NCI-H1417 treated with DMSO at 0.1 percent for 48 hours (cell line): ENCODE results near the gene RASGRF2.
"Not testable (repeated sequence)": the region's sequence is repeated elsewhere in the genome, so short reads cannot be mapped to it uniquely, and the experiment has no call there.

Experiments
- DNase-seq: peaks from one replicate; lab custom pipeline; 2025; lab: John Stamatoyannopoulos, UW

RASGRF2 gene

DNA sequence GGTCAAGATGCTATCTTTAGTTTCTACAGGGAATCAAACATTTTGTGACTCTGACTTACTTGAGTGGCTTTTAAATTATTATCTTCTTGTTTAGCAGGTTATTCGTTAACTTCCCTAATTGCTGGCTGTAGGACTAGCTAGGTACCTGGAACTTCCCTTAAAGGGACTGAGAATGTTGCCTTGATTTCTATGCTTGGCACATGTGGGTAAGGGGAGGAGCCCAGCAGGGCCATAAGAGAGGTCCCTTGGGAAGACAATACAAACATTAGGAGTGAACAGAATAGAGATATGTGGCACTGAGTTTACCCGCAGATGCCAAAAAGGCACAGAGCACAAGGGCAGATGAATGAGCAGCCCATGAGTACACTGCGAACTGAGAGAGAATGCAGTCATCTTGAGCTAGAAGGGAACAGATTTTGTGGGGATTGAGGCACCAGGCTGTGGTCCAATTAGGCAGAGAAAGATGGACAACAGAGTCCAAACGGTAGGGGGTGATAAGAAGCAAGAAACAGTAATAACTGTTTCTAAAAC is 282.8 kb downstream of the RASGRF2 start:
- no peak for DNase-seq

DNA sequence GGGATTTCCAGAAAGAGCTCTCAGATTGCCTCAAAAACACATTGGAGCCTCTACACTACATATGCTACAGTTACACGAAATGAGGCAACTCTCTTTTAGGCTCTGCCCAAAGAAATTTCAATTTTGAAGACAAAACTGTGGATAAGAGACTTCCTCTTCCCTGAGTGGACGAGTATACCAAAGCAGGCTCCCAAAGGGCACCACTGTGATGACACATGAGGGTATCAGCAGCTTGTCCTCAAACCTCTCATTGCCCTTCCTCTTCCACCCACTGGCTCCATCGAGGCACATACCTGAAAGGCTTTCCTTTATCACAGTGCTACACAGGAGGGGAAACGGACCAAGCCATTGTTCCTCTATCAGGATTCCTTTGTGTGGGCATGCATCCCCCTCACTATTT is 284.3 kb downstream of the RASGRF2 start:
- no peak for DNase-seq

DNA sequence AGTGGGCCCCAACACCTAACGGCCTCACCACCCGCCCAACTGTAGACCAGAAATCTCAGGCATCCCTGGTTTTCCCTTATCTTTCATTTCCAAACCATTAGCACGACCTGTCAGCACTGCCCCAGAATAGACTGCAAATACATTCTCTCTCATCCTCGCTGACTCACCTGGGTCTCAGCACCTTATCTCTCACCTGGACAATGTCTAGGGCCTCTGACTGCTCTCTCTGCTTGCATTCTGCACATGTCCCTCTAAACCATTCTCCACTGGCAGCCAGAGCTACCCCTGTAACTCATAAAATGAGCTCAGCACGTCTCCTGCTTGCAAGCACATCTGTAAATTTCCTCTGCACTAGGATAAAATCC is 285.7 kb downstream of the RASGRF2 start:
- no peak for DNase-seq

DNA sequence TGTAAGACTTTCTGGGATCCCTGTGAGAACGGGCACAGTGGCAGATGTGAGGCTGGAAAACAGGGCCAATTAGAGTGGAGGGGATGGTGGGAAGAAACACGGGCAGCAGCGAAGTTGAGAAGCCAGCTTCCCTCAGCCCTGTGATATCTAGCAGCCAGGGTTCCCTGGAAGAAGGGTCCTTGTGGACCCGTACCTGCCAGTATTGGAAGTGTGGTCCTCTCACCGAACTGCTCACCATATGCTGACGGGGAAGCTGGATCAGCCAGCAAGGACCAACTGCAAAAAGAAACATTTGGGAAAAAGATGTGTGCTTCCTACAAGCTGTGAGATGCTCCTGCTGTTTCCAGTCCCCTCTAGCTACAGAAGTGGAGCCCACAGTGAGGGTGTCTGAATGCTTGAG is 286.5 kb downstream of the RASGRF2 start:
- no peak for DNase-seq

DNA sequence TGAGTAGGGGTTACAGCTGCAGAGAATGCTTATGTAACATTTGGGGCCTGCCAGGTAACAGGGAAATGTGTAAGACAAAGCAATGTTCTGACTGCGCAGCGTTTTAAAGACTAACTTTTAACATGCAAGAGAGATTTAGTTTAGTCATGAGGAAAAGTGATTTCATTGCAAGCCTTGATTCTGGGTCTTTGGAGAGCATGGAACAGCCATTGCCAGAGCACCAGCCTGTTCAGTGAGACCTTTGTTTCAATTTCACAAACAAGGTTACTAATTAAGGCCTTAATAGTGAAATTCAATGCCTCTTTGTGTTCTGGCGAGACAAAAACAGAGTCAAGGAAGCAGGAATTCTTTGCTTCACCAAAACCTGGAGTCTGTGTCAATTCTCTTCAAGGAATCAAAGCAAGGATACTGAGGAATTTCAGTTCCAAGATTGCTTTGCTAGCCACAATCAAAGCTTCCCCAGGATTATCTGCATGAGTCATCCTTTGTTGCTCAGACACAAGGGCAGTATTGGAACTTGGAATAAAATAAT is 287.3 kb downstream of the RASGRF2 start:
- DNase-seq, result no peak

DNA sequence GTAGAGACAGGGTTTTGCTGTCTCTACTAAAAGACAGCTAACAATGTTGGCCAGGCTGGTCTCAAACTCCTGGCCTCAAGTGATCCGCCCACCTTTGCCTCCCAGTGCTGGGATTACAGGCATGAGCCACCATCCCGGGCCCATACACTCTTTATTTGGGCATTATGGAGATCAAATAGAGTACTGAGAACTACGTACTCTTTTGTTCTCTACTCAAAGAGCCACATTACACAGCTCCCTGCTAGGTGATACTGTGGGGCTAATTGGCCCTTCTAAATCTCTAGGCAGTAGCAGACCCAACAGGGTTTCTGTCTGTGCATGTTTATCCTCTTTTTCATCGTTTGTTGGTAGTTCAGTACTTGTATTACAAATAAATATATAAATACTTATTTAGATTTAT is 289.1 kb downstream of the RASGRF2 start:
- no peak for DNase-seq

DNA sequence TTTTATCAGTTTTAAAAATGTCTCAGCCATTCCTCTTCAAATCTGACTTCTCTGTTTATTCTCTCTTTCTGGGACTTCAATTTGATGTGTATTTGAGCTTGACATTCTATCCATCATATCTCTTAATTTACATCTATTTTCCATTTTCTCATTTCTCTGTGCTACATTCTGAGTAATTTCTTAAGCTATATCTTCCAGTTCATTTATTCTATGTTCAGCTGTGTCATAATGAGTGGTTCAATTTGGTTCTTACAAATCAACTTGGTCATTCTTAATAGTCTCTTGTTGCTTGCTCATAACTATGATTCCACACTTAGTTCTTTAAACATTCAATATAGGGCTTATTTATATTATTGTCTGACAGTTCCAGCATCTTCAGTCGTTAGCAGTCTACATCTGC is 289.8 kb downstream of the RASGRF2 start:
- DNase-seq, result no peak

DNA sequence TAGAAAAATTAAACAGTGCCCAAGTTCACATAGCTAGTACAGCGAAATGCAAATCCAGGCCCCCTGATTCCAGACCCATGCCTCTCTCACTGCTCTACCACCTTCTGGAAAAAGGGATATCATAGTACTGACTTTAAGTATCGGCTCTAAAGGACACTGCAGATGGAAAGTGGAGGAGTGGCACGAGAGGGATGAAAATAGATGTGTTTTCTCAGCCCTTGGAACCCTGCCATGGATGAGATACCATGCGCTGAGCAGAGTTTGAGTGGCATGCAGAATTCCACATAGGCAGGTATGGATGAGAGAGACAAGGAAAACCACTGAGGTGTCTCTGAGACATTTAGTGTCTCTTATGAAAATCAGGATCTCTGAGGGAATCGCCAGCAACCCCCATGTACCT is 291.8 kb downstream of the RASGRF2 start:
- no peak for DNase-seq

DNA sequence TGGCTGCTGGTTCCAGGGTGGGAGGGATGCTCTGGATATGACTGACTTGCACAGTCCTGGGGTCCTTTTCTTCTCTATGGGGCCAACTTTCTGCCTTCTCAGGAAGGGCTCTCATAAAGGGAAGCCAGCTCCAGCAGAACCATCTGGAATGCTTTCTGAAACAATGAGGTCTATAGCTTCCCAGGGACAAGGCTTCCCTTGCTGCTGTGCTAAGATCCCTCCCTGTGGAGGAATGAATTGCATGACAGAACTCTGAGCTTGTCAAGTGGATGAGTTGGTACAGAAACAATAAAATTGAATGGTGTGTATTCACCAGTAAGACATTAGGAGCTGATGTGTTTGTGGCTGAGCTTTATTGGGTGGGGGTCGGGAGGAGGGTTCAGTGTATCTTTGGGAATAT is 292.7 kb downstream of the RASGRF2 start:
- DNase-seq, result no peak

DNA sequence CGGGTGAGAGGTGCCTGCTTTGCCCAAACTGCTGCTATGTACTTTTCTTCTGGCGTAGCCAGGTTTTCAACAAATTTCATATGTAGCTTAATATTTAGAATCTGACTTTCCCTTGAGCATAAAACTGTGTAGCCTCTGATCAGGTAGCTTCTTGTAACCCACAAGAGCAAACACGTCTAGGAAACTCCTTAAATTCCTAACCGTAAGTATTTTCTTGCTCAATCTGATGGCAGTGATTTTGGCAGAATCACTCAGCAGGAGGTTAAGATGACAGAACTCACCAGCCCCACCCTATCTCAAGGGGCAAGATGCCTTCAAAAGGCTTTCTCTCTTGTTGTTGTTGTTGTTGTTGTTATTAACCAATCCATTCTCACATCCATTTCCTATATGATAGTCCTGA is 293.7 kb downstream of the RASGRF2 start:
- DNase-seq, result no peak

DNA sequence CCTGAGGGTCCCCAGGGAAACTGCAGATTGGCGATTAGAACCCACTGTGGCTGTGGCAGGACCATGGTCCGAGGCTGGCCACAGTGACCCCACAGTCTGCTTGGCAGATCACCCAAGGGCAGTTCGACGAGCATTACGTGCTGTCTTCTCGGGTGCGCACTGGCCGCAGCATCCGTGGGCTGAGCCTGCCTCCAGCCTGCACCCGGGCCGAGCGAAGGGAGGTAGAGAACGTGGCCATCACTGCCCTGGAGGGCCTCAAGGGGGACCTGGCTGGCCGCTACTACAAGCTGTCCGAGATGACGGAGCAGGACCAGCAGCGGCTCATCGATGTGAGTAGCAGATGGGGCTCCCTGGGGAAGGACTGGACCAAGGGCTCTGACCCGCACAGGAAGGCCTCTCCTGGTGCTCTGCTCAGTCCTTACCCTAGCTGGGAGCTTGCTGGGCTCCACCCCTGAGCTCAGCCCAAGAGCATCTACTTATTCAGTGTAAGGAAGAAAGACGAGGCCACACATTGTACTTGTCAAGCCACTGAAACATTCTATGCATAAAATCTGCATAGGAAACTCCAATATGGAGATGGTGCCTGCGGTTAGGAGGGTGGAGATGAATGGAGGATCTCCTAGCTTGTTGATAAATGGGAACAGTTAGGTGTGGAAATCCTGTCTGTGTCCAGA is 294.9 kb downstream of the RASGRF2 start:
- no peak for DNase-seq

DNA sequence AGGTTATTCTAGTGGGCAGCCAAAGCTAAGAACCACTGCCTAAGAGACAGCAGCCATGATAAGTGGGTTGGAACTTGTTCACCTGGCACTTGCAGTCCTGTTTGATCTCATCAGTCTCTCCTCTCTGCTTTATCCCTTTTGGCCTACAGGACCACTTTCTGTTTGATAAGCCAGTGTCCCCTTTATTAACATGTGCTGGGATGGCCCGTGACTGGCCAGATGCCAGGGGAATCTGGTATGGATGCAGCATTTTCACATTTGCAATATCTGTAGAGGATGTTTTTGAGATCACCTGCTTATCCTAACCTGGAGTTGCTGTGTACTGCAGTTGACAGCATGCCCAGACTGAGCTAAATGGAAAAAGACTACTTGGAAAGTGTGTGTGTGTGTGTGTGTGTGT is 296.6 kb downstream of the RASGRF2 start:
- no peak for DNase-seq

DNA sequence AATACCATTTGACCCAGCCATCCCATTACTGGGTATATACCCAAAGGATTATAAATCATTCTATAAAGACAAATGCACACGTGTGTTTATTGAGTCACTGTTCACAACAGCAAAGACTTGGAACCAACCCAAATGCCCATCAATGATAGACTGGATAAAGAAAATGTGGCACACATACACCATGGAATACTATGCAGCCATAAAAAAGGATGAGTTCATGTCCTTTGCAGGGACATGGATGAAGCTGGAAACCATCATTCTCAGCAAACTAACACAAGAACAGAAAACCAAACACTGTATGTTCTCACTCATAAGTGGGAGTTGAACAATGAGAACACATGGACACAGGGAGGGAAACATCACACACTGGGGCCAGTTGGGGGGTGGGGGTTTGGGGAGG is 302.6 kb downstream of the RASGRF2 start:
- DNase-seq, result not testable (repeated sequence)

DNA sequence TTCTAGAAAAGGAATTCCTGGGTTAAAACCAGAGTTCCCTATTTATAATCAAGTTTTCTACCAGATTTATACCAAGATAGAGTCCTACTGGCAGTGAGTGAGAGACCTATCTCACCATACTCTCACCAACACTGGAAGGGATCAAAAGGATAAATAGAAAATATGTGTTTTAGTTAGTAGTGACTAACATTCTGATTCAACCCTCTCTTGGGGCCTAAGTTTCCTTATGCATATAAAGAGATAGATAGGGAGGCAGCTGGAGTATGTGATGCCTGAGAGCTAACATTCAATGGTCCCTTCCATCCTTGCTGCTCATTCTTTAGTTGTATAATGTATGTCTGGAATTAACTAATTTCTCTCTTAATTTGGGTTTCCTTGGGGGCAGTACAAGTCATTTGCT is 304.9 kb downstream of the RASGRF2 start:
- DNase-seq, result no peak

DNA sequence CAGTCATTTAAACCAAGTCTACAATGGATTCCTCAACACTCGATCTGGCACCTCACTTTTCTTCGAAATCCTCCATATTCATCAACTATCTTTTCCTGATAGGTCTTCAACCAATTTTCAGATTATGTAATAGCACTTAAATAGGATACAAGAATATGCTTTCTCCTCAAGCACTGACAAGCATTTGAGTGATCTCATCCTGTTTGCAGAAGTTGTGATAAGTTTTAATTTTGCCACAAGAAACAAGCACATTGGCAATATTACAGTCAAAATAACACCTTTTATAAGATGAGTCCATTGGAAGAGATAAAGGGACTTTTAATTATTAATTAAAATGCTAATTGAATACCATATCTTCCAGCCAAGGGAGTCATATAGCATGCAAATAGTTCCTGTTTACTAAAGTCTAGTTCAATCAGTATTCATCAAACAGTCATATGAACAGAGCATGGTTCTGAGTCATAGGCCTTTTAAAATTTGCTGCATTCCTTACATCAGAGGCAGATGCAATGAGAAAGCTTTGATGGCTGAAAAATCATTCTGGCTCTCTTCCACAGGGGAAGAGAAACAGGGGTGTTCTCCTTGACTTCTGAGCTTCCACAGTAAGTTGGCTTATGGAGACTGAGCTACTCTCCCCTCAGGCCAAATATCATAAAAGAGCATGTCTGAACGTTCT is 308.5 kb downstream of the RASGRF2 start:
- DNase-seq, result no peak

DNA sequence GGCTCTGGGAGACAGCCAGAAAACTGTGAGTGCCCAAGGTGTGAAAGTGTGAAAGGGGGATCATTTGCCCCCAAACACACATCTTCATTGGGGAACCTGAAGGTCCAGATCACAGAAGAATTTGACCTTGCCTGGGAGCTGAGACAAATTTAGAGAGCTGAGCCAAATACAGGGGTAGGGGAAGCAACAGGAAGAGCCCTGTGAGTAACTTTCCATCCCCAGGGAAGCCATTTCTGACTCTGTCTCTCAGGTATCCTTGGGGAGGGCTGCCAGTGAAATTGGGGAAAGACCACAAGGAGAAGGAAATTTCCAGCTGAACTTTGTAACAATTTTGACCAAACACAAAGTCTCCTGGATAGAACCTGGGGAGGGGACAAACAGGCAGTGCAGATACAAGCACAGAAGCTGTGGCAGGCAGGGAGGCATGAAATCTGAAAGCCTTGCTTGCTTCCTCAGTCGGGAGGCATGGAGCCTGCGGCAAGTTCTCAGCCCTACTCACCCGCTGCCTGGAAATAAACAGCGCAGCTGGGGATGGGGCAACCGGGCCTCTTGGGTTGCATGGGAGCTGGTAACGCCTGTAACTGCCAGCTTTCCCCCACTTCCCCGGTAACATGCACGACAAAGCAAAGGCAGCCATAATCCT is 309.7 kb downstream of the RASGRF2 start:
- DNase-seq, result no peak

DNA sequence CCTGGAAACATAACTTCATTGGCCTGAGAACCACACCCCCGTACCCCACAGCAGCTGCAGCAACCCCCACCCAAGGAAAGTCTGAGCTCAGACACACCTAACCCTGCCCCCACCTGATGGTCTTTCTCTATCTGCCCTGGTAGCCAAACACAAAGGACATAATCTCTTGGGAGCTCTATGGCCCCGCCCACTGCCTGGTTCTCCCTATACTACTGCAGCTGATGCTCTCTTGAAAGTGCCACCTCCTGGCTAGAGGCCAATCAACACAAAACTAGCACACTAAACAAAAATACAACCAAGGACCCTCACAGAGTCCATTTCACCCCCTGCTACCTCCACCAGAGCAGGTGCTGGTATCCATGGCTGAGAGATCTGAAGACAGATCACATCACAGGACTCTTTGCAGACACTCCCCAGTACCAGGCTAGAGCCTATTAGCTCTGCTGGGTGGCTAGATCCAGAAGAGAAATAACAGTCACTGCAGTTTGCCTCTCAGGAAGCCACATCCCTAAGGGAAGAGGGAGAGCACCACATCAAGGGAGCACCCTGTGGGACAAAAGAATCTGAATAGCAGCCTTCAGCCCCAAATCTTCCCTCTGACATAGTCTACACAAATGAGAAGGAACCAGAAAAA is 310.3 kb downstream of the RASGRF2 start:
- not testable (repeated sequence) for DNase-seq
